Central memory CD8-positive, alpha-beta T cell (primary cell): ENCODE measurements around the gene PTPN4.

ENCODE experiments used
- ATAC-seq: fragments of 150-1000 bp; cut with Tn5 transposase; replicated peaks from 2 replicates; pipeline ENCODE4 v1.10.0; 2022; ENCODE audit warnings: mild to moderate bottlenecking, moderate FRiP score, moderate number of reproducible peaks; ENCODE audit not compliant: poor library complexity, severe bottlenecking; ENCODE audit errors: extremely low read depth
- DNase-seq, 2 donors: peaks; one replicate each; pipeline ENCODE4 v3.0.0; 2021; ENCODE audit warnings: low spot score in 2 of 2
- H3K27ac Mint-ChIP-seq: one replicate; pipeline ENCODE4 v1.8.0; 2022; ENCODE audit warnings: low read depth, mild to moderate bottlenecking, moderate library complexity, mixed read lengths
- H3K27me3 Mint-ChIP-seq: one replicate; pipeline ENCODE4 v1.8.0; 2022; ENCODE audit warnings: mixed read lengths
- H3K36me3 Mint-ChIP-seq: one replicate; pipeline ENCODE4 v1.8.0; 2022; ENCODE audit warnings: mild to moderate bottlenecking, moderate library complexity, mixed read lengths; ENCODE audit not compliant: insufficient read depth
- H3K4me1 Mint-ChIP-seq: one replicate; pipeline ENCODE4 v1.8.0; 2022; ENCODE audit warnings: mixed read lengths
- H3K4me3 Mint-ChIP-seq: one replicate; pipeline ENCODE4 v1.8.0; 2022; ENCODE audit warnings: mild to moderate bottlenecking, moderate library complexity, mixed read lengths
- H3K9me3 Mint-ChIP-seq: one replicate; pipeline ENCODE4 v1.8.0; 2022; ENCODE audit warnings: mixed read lengths

Gene PTPN4

GRCh38 chr2:119836455-119837142 is 76.9 kb downstream of the PTPN4 start:
- Mint-ChIP-seq H3K4me1 (peaks cover 59% of the 10 kb centered on the region), H3K27me3 (no peaks in the 10 kb centered on the region), H3K4me3 (no peak overlapping the region), H3K36me3 (no peaks in the 10 kb centered on the region), H3K27ac (no peak overlapping the region), H3K9me3 (no peaks in the 10 kb centered on the region)
- DNase-seq = no peak
- no peak for ATAC-seq

- H3K4me1 Mint-ChIP-seq = peaks cover 66% of the 10 kb centered on the region
- H3K27ac Mint-ChIP-seq = no peak overlapping the region
- DNase-seq (no peak), ATAC-seq (no peak)
- no peaks in the 10 kb centered on the region for H3K9me3 Mint-ChIP-seq
- H3K36me3 Mint-ChIP-seq = no peaks in the 10 kb centered on the region
- no peak overlapping the region for H3K4me3 Mint-ChIP-seq
- H3K27me3 Mint-ChIP-seq = no peaks in the 10 kb centered on the region
Observed at GRCh38 chr2:119837350-119837749, 77.6 kb downstream of the PTPN4 start.

- peaks cover 67% of the 10 kb centered on the region for H3K4me1 Mint-ChIP-seq
Observed at GRCh38 chr2:119837759-119838158, 78.0 kb downstream of the PTPN4 start.

DNA sequence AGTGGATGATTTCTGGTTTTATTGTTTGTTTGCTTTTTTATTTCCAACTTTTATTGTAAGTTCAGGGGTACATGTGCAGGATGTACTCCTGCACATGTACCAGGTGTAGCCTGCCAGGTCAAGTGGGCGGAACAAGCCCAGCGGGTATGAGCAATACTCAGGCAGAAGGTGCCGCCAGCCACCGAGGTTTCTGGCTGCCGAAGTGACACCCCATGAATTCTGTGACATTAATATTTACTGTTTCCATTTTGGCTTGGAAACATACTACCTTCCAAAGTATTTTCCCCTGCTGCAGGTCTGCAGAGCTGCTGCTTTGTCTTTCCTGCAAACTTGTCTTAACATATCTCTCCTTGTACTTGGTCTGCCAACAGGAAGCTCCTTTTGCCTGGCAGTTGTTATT is 78.5 kb downstream of the PTPN4 start:
- H3K27ac Mint-ChIP-seq = peak overlapping the region; percentile 38
- H3K4me3 Mint-ChIP-seq = no peak overlapping the region
- no peak for DNase-seq

More at GRCh38 chr2:119837759-119838158, 78.0 kb downstream of the PTPN4 start:
- no peak overlapping the region for H3K4me3 Mint-ChIP-seq
- no peaks in the 10 kb centered on the region for H3K9me3 Mint-ChIP-seq
- no peaks in the 10 kb centered on the region for H3K27me3 Mint-ChIP-seq
- no peak for DNase-seq
- no peak for ATAC-seq
- no peak overlapping the region for H3K27ac Mint-ChIP-seq
- no peaks in the 10 kb centered on the region for H3K36me3 Mint-ChIP-seq

DNA sequence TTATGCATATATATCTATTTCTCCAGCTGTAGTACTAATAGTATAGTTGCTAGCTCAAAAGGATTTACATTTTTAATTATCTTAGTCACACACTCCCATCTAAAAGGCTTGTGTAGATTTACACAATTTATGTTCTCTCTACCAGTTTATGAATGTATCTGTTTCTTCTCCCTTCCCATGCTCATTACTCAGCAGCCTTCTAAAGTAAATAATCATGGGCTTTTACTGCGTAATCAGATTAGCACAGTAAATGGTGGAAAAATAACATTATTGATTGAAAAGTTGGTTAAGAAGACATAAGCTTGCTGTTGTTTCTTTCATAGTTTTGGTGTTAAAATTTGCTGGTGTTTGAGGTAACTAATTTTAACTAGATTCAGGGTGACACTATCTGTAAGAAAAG is 81.8 kb downstream of the PTPN4 start:
- peak overlapping the region; percentile 16 for H3K27ac Mint-ChIP-seq
- no peaks in the 10 kb centered on the region for H3K27me3 Mint-ChIP-seq
- no peak overlapping the region for H3K4me3 Mint-ChIP-seq
- H3K4me1 Mint-ChIP-seq = peaks cover 65% of the 10 kb centered on the region
- DNase-seq = no peak
- H3K9me3 Mint-ChIP-seq = no peaks in the 10 kb centered on the region
- no peak for ATAC-seq
- H3K36me3 Mint-ChIP-seq = no peaks in the 10 kb centered on the region

More for the DNA sequence above, 78.5 kb downstream of the PTPN4 start:
- no peaks in the 10 kb centered on the region for H3K9me3 Mint-ChIP-seq
- H3K27me3 Mint-ChIP-seq = no peaks in the 10 kb centered on the region
- H3K4me1 Mint-ChIP-seq = peaks cover 64% of the 10 kb centered on the region
- H3K36me3 Mint-ChIP-seq = no peaks in the 10 kb centered on the region
- no peak for ATAC-seq

- no peak overlapping the region for H3K27ac Mint-ChIP-seq
- H3K4me1 Mint-ChIP-seq = peaks cover 65% of the 10 kb centered on the region
- no peaks in the 10 kb centered on the region for H3K36me3 Mint-ChIP-seq
- H3K27me3 Mint-ChIP-seq = no peaks in the 10 kb centered on the region
- ATAC-seq (no peak), DNase-seq (no peak)
- no peak overlapping the region for H3K4me3 Mint-ChIP-seq
- no peaks in the 10 kb centered on the region for H3K9me3 Mint-ChIP-seq
Observed at GRCh38 chr2:119846021-119846420, 86.3 kb downstream of the PTPN4 start.

- ATAC-seq (no peak), DNase-seq (no peak)
- H3K27me3 Mint-ChIP-seq = no peaks in the 10 kb centered on the region
- H3K27ac Mint-ChIP-seq = no peak overlapping the region
- H3K9me3 Mint-ChIP-seq = peaks cover 6% of the 10 kb centered on the region
- H3K4me1 Mint-ChIP-seq = peaks cover 54% of the 10 kb centered on the region
- no peaks in the 10 kb centered on the region for H3K36me3 Mint-ChIP-seq
- H3K4me3 Mint-ChIP-seq = no peak overlapping the region
Observed at GRCh38 chr2:119849838-119850565, 90.3 kb downstream of the PTPN4 start.

DNA sequence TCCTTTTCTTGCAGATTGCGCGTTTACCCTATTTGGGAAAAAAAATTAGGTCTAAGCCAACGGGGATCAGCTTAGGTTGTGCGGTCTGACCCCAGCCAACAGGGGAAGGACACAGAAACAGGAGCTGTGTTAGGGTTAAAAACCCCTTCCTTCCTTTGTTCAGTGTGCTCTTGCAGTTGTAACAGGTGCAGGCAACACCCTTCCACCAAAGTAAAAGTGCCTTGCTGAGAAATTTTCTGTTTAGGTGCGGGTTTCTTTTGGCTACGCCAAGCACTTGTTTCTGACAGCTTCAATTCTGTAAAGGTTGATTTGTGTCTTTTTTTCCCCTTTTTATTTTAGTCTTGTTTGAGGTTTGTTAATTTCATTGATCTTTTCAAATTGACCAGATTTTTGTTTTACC is 92.5 kb downstream of the PTPN4 start:
- ATAC-seq = no peak
- H3K9me3 Mint-ChIP-seq = peaks cover 6% of the 10 kb centered on the region

DNA sequence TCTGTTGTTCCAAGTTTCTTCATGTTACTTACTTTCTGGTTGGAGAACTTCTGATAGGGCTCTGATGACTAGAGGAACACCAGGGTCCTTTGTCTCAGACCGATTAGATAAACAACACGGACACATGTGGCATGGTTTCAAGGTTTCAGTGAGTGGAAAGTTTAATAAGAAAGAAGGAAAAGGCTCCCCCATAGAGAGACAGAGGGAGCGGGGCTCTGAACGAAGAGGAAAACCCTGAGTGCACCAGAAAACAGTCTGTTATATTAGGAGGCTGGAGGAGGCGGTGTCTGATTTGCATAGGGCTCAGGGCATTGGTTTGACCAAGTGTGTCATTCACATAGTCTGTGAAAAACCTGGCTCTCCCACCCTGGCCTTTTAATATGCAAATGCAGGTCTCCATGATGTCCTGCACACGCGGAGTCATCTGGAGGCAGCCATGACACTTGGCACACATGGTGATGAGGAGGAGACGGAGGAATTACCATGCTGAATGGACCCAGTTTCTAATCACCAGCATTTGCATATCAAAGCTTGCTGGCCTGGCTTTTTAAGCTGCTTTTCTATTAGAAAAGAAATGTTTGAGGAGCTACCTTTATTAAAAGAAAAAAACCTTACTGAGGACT is 94.2 kb downstream of the PTPN4 start:
- DNase-seq (no peak), ATAC-seq (no peak)
- Mint-ChIP-seq H3K27me3 (no peaks in the 10 kb centered on the region), H3K27ac (no peak overlapping the region), H3K9me3 (peaks cover 6% of the 10 kb centered on the region), H3K36me3 (no peaks in the 10 kb centered on the region), H3K4me3 (no peak overlapping the region), H3K4me1 (peaks cover 47% of the 10 kb centered on the region)

More for the DNA sequence above, 92.5 kb downstream of the PTPN4 start:
- H3K4me3 Mint-ChIP-seq = no peak overlapping the region
- no peak for DNase-seq
- no peaks in the 10 kb centered on the region for H3K36me3 Mint-ChIP-seq
- no peaks in the 10 kb centered on the region for H3K27me3 Mint-ChIP-seq
- H3K27ac Mint-ChIP-seq = peak overlapping the region; percentile 79
- H3K4me1 Mint-ChIP-seq = peaks cover 51% of the 10 kb centered on the region

GRCh38 chr2:119856469-119856901 is 96.8 kb downstream of the PTPN4 start:
- no peak overlapping the region for H3K4me3 Mint-ChIP-seq
- ATAC-seq = no peak

GRCh38 chr2:119857742-119858141 is 98.0 kb downstream of the PTPN4 start:
- no peak for DNase-seq
- H3K9me3 Mint-ChIP-seq = peaks cover 3% of the 10 kb centered on the region
- H3K27me3 Mint-ChIP-seq = no peaks in the 10 kb centered on the region
- no peak overlapping the region for H3K27ac Mint-ChIP-seq
- peaks cover 51% of the 10 kb centered on the region for H3K4me1 Mint-ChIP-seq
- no peak for ATAC-seq
- H3K4me3 Mint-ChIP-seq = no peak overlapping the region
- H3K36me3 Mint-ChIP-seq = no peaks in the 10 kb centered on the region

More at GRCh38 chr2:119856469-119856901, 96.8 kb downstream of the PTPN4 start:
- Mint-ChIP-seq H3K4me1 (peaks cover 45% of the 10 kb centered on the region), H3K27me3 (no peaks in the 10 kb centered on the region), H3K9me3 (peaks cover 6% of the 10 kb centered on the region), H3K36me3 (no peaks in the 10 kb centered on the region), H3K27ac (peak overlapping the region; percentile 32)
- DNase-seq = no peak

- DNase-seq = no peak
- H3K4me1 Mint-ChIP-seq = peaks cover 64% of the 10 kb centered on the region
- ATAC-seq = no peak
- H3K36me3 Mint-ChIP-seq = peaks cover 3% of the 10 kb centered on the region
- no peak overlapping the region for H3K4me3 Mint-ChIP-seq
- no peaks in the 10 kb centered on the region for H3K27me3 Mint-ChIP-seq
- H3K27ac Mint-ChIP-seq = no peak overlapping the region
- H3K9me3 Mint-ChIP-seq = no peaks in the 10 kb centered on the region
Observed at GRCh38 chr2:119859528-119859927, 99.8 kb downstream of the PTPN4 start.

DNA sequence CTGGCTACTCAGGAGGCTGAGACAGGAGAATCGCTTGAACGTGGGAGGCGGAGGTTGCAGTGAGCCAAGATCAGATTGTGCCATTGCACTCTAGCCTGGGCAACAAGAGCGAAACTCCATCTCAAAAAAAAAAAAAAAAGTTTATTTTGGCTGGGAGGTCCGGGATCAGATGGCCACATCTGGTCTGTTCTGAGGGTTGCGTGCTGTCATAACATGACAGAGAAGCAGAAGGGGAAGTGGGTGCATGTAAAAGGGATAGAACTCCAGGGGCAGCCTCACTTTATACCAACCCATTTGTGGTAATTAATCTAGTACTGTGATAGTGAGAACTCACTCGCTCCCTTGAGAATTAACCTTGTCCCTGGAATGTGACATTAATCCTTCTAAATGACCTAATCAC is 101.2 kb downstream of the PTPN4 start:
- Mint-ChIP-seq H3K4me1 (peaks cover 64% of the 10 kb centered on the region), H3K4me3 (no peak overlapping the region), H3K27me3 (no peaks in the 10 kb centered on the region), H3K9me3 (no peaks in the 10 kb centered on the region), H3K36me3 (peaks cover 3% of the 10 kb centered on the region), H3K27ac (no peak overlapping the region)
- DNase-seq (no peak), ATAC-seq (no peak)
